ENCODE results near the gene ZNF253.
"Not testable (repeated sequence)": the region's sequence is repeated elsewhere in the genome, so short reads cannot be mapped to it uniquely, and the experiment has no call there.

The ZNF253 gene

DNA sequence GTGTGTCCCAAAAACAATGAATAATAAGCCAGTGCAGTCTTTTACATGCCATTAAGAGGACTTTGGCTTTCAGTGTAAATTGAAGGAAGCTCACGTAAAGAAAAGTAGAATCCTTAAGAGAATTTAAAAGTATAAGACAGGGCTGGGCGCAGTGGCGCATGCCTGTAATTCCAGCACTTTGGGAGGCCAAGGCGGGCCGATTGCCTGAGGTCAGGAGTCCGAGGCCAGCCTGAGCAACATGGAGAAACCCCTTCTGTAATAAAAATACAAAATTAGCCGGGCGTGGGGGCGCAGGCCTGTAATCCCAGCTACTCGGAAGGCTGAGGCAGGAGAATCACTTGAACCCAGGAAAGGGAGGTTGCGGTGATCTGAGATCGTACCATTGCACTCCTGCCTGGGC, 17.9 kb upstream of the ZNF253 start:
- H3K9me3 ChIP-seq (ENCODE audit: control insufficient read depth in 5 of 5, low read length in 5 of 5): peaks cover 0 to 4% (median 0%) of the 10 kb centered on the region in 5 donors

DNA sequence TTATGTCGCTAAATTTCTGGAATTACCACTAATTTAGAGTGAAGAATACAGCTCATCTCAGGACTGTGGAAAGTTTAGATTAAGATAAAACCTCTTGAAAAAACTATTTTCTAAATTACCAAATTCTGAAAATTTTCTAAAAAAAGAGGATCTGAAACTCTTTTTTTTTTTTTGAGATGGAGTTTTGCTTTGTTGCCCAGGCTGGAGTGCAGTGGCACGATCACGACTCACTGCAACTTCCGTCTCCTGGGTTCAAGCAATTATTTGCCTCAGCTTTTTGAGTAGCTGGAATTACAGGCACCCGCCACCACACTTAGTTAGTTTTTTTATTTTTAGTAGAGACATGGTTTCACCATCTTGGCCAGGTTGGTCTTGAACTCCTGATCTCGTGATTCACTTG, 16.6 kb upstream of the ZNF253 start:
- Histone ChIP-seq H3K4me1 (ENCODE audit: control insufficient read depth in 5 of 5, insufficient read depth in 5 of 5, low read length in 5 of 5) (no peaks in the 10 kb centered on the region), H3K27ac (ENCODE audit: low read depth, low read length) (no peak overlapping the region), H3K4me3 (ENCODE audit: low read depth in 1 of 5, low read length in 5 of 5) (no peak overlapping the region), H3K9me3 (ENCODE audit: control insufficient read depth in 5 of 5, low read length in 5 of 5) (peaks cover 0 to 3% (median 0%) of the 10 kb centered on the region in 5 donors), H3K27me3 (ENCODE audit: control insufficient read depth in 5 of 5, insufficient read depth in 4 of 5, low read length in 5 of 5) (no peaks in the 10 kb centered on the region), H3K9ac (ENCODE audit: low read length in 5 of 5) (no peak overlapping the region), H3K36me3 (ENCODE audit: control insufficient read depth in 5 of 5, insufficient read depth in 5 of 5, low read length in 5 of 5) (no peaks in the 10 kb centered on the region)

More for the DNA sequence above, 17.9 kb upstream of the ZNF253 start:
- Histone ChIP-seq H3K4me1 (ENCODE audit: control insufficient read depth in 5 of 5, insufficient read depth in 5 of 5, low read length in 5 of 5) (no peaks in the 10 kb centered on the region), H3K4me3 (ENCODE audit: low read depth in 1 of 5, low read length in 5 of 5) (no peak overlapping the region), H3K36me3 (ENCODE audit: control insufficient read depth in 5 of 5, insufficient read depth in 5 of 5, low read length in 5 of 5) (no peaks in the 10 kb centered on the region), H3K9ac (ENCODE audit: low read length in 5 of 5) (no peak overlapping the region), H3K27ac (ENCODE audit: low read depth, low read length) (no peak overlapping the region), H3K27me3 (ENCODE audit: control insufficient read depth in 5 of 5, insufficient read depth in 4 of 5, low read length in 5 of 5) (no peaks in the 10 kb centered on the region)

DNA sequence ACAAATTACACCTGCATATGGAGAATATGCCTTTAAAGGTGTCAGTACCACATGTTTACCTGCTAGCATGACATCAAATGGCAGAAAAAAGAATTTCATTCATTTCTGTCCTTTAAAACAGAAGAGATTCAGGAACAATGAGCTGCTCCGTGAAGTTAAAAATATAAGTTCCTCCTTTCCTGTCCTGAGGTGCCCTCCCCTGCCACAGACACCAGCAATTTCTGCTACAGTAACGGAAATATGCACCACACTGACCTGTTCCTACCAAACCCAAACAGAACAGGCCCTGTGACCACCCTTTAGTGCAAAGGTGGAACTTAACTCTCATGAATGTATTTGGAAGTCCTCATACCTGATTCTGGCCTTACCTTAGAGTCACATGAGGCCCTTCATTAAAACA, 13.9 kb upstream of the ZNF253 start:
- H3K27ac ChIP-seq (ENCODE audit: low read depth, low read length); H3K4me3 ChIP-seq (ENCODE audit: low read depth in 1 of 5, low read length in 5 of 5); H3K9ac ChIP-seq (ENCODE audit: low read length in 5 of 5); H3K9me3 ChIP-seq (ENCODE audit: control insufficient read depth in 5 of 5, low read length in 5 of 5); H3K36me3 ChIP-seq (ENCODE audit: control insufficient read depth in 5 of 5, insufficient read depth in 5 of 5, low read length in 5 of 5); H3K27me3 ChIP-seq (ENCODE audit: control insufficient read depth in 5 of 5, insufficient read depth in 4 of 5, low read length in 5 of 5); H3K4me1 ChIP-seq (ENCODE audit: control insufficient read depth in 5 of 5, insufficient read depth in 5 of 5, low read length in 5 of 5): not testable (repeated sequence)

GRCh38 chr19:19858751-19859150, 6.9 kb upstream of the ZNF253 start:
- no peak overlapping the region for H3K9ac ChIP-seq (ENCODE audit: low read length in 5 of 5)
- H3K36me3 ChIP-seq (ENCODE audit: control insufficient read depth in 5 of 5, insufficient read depth in 5 of 5, low read length in 5 of 5): no peaks in the 10 kb centered on the region
- no peak overlapping the region for H3K4me3 ChIP-seq (ENCODE audit: low read depth in 1 of 5, low read length in 5 of 5)
- peaks cover 0 to 6% (median 0%) of the 10 kb centered on the region in 5 donors for H3K27me3 ChIP-seq (ENCODE audit: control insufficient read depth in 5 of 5, insufficient read depth in 4 of 5, low read length in 5 of 5)
- no peak overlapping the region for H3K27ac ChIP-seq (ENCODE audit: low read depth, low read length)
- peaks cover 0 to 4% (median 0%) of the 10 kb centered on the region in 5 donors for H3K4me1 ChIP-seq (ENCODE audit: control insufficient read depth in 5 of 5, insufficient read depth in 5 of 5, low read length in 5 of 5)
- peaks cover 0 to 2% (median 0%) of the 10 kb centered on the region in 5 donors for H3K9me3 ChIP-seq (ENCODE audit: control insufficient read depth in 5 of 5, low read length in 5 of 5)

DNA sequence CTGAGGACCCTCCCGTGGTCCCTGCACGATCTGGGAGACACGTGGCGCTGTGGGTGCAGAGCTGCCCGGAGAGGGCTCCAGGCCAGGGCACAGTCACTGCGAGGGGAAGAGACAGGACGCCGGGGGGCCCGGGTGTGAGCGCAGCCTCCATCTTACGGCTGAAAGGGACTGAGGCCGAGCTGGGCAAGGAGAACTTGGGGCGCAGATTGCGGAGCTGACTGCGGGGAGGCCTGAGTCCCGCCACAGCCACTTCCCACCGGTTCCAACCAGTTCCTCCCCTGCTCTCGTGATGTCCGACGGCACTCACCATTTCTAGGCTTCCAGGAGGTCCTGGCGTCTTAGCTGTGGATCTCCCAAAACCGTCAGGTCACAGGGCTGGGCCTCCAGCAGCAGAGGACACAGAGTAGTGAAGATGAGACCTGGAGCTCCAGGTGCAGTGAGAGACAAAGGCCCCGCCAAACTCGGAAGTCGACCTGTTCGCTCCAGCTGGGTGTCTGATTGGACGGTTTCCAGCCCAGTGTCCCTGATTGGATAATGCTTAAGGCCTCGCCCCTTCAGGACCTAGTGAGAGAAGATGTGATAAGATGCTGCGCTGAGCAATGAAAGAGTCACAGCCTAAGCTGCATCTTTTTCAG, 4.8 kb upstream of the ZNF253 start:
- Histone ChIP-seq H3K4me1 (ENCODE audit: control insufficient read depth in 5 of 5, insufficient read depth in 5 of 5, low read length in 5 of 5) (peaks cover 0 to 8% (median 2%) of the 10 kb centered on the region in 5 donors), H3K9me3 (ENCODE audit: control insufficient read depth in 5 of 5, low read length in 5 of 5) (peaks cover 0 to 2% (median 0%) of the 10 kb centered on the region in 5 donors), H3K9ac (ENCODE audit: low read length in 5 of 5) (no peak overlapping the region), H3K27ac (ENCODE audit: low read depth, low read length) (no peak overlapping the region), H3K36me3 (ENCODE audit: control insufficient read depth in 5 of 5, insufficient read depth in 5 of 5, low read length in 5 of 5) (no peaks in the 10 kb centered on the region), H3K27me3 (ENCODE audit: control insufficient read depth in 5 of 5, insufficient read depth in 4 of 5, low read length in 5 of 5) (peaks cover 0 to 6% (median 0%) of the 10 kb centered on the region in 5 donors), H3K4me3 (ENCODE audit: low read depth in 1 of 5, low read length in 5 of 5) (peak overlapping the region in 4 of 5 donors; percentile 31 to 46 (median 36))

DNA sequence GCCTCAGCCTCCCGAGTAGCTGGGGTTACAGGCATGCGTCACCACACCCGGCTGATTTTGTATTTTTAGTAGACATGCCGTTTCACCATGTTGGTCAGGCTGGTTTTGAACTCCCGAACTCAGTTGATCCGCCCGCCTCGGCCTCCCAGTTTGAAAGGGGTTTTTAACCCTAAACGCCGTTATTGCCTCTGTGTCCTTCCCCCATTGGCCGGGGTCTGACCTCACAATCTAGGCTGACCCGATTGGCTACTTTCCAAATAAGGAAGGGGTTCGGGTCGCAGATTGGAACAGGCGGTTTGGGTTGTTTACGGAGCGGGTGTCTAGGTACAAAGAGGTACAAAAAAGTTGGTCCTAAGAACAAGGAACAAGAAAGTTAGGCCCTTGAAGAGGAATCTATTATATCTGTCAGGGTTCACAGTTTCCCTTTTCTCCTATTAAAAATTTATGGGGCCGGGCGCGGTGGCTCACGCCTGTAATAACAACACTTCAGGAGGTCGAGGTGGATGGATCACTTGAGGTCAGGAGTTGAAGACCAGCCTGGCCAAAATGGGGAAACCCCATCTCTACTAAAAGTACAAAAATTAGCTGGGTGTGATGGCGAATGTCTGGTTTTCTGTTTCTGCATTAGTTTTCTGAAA, 1.0 kb downstream of the ZNF253 start:
- Histone ChIP-seq H3K9ac (ENCODE audit: low read length in 5 of 5) (peak overlapping the region; percentile 80 to 87 (median 84)), H3K27me3 (ENCODE audit: control insufficient read depth in 5 of 5, insufficient read depth in 4 of 5, low read length in 5 of 5) (no peaks in the 10 kb centered on the region), H3K9me3 (ENCODE audit: control insufficient read depth in 5 of 5, low read length in 5 of 5) (peaks cover 0 to 3% (median 0%) of the 10 kb centered on the region in 5 donors)

GRCh38 chr19:19870086-19870485, 4.4 kb downstream of the ZNF253 start:
- peaks cover 5 to 30% (median 19%) of the 10 kb centered on the region in 5 donors for H3K4me1 ChIP-seq (ENCODE audit: control insufficient read depth in 5 of 5, insufficient read depth in 5 of 5, low read length in 5 of 5)
- H3K4me3 ChIP-seq (ENCODE audit: low read depth in 1 of 5, low read length in 5 of 5); H3K36me3 ChIP-seq (ENCODE audit: control insufficient read depth in 5 of 5, insufficient read depth in 5 of 5, low read length in 5 of 5); H3K9me3 ChIP-seq (ENCODE audit: control insufficient read depth in 5 of 5, low read length in 5 of 5); H3K9ac ChIP-seq (ENCODE audit: low read length in 5 of 5); H3K27me3 ChIP-seq (ENCODE audit: control insufficient read depth in 5 of 5, insufficient read depth in 4 of 5, low read length in 5 of 5); H3K27ac ChIP-seq (ENCODE audit: low read depth, low read length): not testable (repeated sequence)

More for the DNA sequence above, 1.0 kb downstream of the ZNF253 start:
- Histone ChIP-seq H3K36me3 (ENCODE audit: control insufficient read depth in 5 of 5, insufficient read depth in 5 of 5, low read length in 5 of 5) (no peaks in the 10 kb centered on the region), H3K27ac (ENCODE audit: low read depth, low read length) (peak overlapping the region; percentile 89), H3K4me1 (ENCODE audit: control insufficient read depth in 5 of 5, insufficient read depth in 5 of 5, low read length in 5 of 5) (peaks cover 5 to 32% (median 19%) of the 10 kb centered on the region in 5 donors), H3K4me3 (ENCODE audit: low read depth in 1 of 5, low read length in 5 of 5) (peak overlapping the region; percentile 79 to 98 (median 97))

- Histone ChIP-seq H3K27ac (ENCODE audit: low read depth, low read length) (no peak overlapping the region), H3K36me3 (ENCODE audit: control insufficient read depth in 5 of 5, insufficient read depth in 5 of 5, low read length in 5 of 5) (peaks cover 0 to 4% (median 3%) of the 10 kb centered on the region in 5 donors), H3K4me3 (ENCODE audit: low read depth in 1 of 5, low read length in 5 of 5) (no peak overlapping the region), H3K9me3 (ENCODE audit: control insufficient read depth in 5 of 5, low read length in 5 of 5) (peaks cover 0 to 3% (median 0%) of the 10 kb centered on the region in 5 donors), H3K9ac (ENCODE audit: low read length in 5 of 5) (no peak overlapping the region), H3K27me3 (ENCODE audit: control insufficient read depth in 5 of 5, insufficient read depth in 4 of 5, low read length in 5 of 5) (no peaks in the 10 kb centered on the region), H3K4me1 (ENCODE audit: control insufficient read depth in 5 of 5, insufficient read depth in 5 of 5, low read length in 5 of 5) (peaks cover 5 to 20% (median 11%) of the 10 kb centered on the region in 5 donors)
These were observed 6.2 kb downstream of the ZNF253 start for GRCh38 chr19:19871932-19872331.

DNA sequence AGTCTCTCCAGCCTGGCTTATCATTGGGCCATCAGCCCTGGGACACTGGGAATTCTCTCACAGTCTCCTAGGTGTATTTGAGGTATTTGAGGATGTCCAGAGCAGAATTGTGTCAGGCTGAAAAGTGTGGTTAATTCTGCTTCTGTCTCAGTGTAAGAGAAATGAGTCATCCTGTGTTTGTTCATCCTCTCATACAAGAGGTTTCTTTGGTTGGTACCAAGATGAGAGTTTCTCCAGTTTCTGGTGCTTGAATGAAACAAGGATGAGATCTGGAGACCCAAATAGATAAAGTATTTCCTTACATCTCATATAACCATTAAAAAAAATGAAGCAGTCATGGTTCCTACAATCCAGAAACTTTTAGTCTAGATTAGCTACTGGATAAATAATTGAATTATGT, 7.7 kb downstream of the ZNF253 start:
- H3K27me3 ChIP-seq (ENCODE audit: control insufficient read depth in 5 of 5, insufficient read depth in 4 of 5, low read length in 5 of 5): no peaks in the 10 kb centered on the region
- peaks cover 0 to 3% (median 0%) of the 10 kb centered on the region in 5 donors for H3K9me3 ChIP-seq (ENCODE audit: control insufficient read depth in 5 of 5, low read length in 5 of 5)
- peaks cover 0 to 4% (median 3%) of the 10 kb centered on the region in 5 donors for H3K36me3 ChIP-seq (ENCODE audit: control insufficient read depth in 5 of 5, insufficient read depth in 5 of 5, low read length in 5 of 5)
- H3K9ac ChIP-seq (ENCODE audit: low read length in 5 of 5): no peak overlapping the region
- H3K27ac ChIP-seq (ENCODE audit: low read depth, low read length): no peak overlapping the region
- H3K4me3 ChIP-seq (ENCODE audit: low read depth in 1 of 5, low read length in 5 of 5): no peak overlapping the region
- peaks cover 0 to 14% (median 2%) of the 10 kb centered on the region in 5 donors for H3K4me1 ChIP-seq (ENCODE audit: control insufficient read depth in 5 of 5, insufficient read depth in 5 of 5, low read length in 5 of 5)

DNA sequence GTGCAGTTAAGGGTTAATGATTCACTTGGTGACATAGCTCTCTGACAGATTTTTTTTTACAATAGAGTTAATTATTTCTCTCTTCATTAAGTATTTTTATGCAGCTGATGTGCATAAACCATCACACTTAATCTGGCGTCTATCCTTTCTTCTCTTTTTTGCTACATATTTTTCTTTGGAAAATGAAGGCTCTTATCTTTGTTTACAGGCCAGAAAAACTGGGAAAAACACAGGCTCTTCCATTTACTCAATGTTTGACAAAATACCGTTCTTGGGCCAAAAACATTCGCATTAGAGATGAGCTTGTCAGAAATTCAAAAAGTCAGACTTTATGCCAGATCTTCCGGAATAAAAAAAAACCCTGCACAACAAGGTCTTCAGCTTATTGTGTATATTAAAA, 12.0 kb downstream of the ZNF253 start:
- Histone ChIP-seq H3K9ac (ENCODE audit: low read length in 5 of 5) (no peak overlapping the region), H3K4me3 (ENCODE audit: low read depth in 1 of 5, low read length in 5 of 5) (no peak overlapping the region), H3K27me3 (ENCODE audit: control insufficient read depth in 5 of 5, insufficient read depth in 4 of 5, low read length in 5 of 5) (no peaks in the 10 kb centered on the region), H3K9me3 (ENCODE audit: control insufficient read depth in 5 of 5, low read length in 5 of 5) (peaks cover 0 to 5% (median 0%) of the 10 kb centered on the region in 5 donors), H3K27ac (ENCODE audit: low read depth, low read length) (no peak overlapping the region), H3K36me3 (ENCODE audit: control insufficient read depth in 5 of 5, insufficient read depth in 5 of 5, low read length in 5 of 5) (peaks cover 5 to 17% (median 15%) of the 10 kb centered on the region in 5 donors), H3K4me1 (ENCODE audit: control insufficient read depth in 5 of 5, insufficient read depth in 5 of 5, low read length in 5 of 5) (peaks cover 0 to 7% (median 0%) of the 10 kb centered on the region in 5 donors)
